HG02759 (cell line): ENCODE data around the gene PCDHB14.
"Not testable (repeated sequence)": the region's sequence is repeated elsewhere in the genome, so short reads cannot be mapped to it uniquely, and the experiment has no call there.

ENCODE experiments used
- ATAC-seq: cut with Tn5 transposase; IDR thresholded peaks from one replicate; pipeline ENCODE4 v1.9.1; 2021; ENCODE audit warnings: mild to moderate bottlenecking, moderate library complexity; ENCODE audit not compliant: unreplicated experiment

Gene PCDHB14

DNA sequence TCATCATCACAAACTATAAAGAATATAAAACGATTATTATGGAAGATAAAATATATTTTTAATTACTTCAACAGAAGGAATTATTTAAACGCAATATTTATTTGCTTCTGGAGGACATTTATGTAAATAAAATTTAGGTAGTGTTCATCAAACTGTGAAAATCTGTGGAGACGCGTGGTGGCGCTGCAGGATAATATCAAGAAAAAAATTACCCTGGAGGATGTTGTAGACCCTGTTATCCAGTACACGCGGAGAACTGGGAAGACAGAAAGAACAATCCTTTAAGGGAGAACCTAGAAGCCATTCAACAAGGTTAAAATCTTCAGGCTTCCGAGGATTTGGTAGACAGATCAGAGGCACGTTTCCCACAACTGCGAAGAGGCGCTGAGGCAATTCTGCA, 14.7 kb upstream of the PCDHB14 start, which contains the start of gene PCDHB12:
TSS of gene PCDHB12 (plus strand) at position 242 of the 400 bp plus-strand sequence. CDS start 189 bp downstream, outside the sequence.
- ATAC-seq, result no peak

DNA sequence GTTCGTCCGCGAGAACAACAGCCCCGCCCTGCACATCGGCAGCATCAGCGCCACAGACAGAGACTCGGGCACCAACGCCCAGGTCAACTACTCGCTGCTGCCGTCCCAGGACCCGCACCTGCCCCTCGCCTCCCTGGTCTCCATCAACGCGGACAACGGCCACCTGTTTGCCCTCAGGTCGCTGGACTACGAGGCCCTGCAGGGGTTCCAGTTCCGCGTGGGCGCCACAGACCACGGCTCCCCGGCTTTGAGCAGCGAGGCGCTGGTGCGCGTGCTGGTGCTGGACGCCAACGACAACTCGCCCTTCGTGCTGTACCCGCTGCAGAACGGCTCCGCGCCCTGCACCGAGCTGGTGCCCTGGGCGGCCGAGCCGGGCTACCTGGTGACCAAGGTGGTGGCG, 12.9 kb upstream of the PCDHB14 start:
- ATAC-seq, result not testable (repeated sequence)

DNA sequence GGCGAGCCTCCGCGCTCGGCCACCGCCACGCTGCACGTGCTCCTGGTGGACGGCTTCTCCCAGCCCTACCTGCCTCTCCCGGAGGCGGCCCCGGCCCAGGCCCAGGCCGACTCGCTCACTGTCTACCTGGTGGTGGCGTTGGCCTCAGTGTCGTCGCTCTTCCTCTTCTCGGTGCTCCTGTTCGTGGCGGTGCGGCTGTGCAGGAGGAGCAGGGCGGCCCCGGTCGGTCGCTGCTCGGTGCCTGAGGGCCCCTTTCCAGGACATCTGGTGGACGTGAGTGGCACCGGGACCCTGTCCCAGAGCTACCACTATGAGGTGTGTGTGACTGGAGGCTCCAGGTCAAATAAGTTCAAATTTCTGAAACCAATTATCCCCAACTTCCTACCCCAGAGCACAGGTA, 12.3 kb upstream of the PCDHB14 start:
- not testable (repeated sequence) for ATAC-seq

DNA sequence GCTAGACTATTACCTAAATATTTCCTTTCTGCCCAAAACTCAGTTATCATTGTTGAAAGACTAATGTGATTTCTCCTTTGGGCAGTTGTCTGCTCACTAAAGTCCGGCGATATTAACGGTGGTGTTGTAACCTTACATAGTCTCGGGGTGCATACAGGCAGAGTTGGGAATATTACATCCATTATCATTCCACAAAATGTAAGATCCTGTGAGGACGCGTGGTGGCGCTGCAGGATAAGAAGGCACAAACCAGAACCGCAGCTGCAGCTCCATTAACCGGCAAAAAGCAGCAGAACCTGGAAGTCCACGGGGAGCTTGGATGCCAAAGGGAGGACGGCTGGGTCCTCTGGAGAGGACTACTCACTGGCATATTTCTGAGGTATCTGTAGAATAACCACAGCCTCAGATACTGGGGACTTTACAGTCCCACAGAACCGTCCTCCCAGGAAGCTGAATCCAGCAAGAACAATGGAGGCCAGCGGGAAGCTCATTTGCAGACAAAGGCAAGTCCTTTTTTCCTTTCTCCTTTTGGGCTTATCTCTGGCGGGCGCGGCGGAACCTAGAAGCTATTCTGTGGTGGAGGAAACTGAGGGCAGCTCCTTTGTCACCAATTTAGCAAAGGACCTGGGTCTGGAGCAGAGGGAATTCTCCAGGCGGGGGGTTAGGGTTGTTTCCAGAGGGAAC, 9.3 kb upstream of the PCDHB14 start, which contains the start of gene PCDHB13:
TSS of gene PCDHB13 (plus strand) at position 264 of the 684 bp plus-strand sequence. CDS start at position 469, 205 bp downstream.
- ATAC-seq, result not testable (repeated sequence)

DNA sequence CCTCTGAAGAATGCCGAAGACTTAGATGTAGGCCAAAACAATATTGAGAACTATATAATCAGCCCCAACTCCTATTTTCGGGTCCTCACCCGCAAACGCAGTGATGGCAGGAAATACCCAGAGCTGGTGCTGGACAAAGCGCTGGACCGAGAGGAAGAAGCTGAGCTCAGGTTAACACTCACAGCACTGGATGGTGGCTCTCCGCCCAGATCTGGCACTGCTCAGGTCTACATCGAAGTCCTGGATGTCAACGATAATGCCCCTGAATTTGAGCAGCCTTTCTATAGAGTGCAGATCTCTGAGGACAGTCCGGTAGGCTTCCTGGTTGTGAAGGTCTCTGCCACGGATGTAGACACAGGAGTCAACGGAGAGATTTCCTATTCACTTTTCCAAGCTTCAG, 8.6 kb upstream of the PCDHB14 start:
- ATAC-seq, result not testable (repeated sequence)

DNA sequence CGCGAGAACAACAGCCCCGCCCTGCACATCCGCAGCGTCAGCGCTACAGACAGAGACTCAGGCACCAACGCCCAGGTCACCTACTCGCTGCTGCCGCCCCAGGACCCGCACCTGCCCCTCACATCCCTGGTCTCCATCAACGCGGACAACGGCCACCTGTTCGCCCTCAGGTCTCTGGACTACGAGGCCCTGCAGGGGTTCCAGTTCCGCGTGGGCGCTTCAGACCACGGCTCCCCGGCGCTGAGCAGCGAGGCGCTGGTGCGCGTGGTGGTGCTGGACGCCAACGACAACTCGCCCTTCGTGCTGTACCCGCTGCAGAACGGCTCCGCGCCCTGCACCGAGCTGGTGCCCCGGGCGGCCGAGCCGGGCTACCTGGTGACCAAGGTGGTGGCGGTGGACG, 7.6 kb upstream of the PCDHB14 start:
- not testable (repeated sequence) for ATAC-seq

DNA sequence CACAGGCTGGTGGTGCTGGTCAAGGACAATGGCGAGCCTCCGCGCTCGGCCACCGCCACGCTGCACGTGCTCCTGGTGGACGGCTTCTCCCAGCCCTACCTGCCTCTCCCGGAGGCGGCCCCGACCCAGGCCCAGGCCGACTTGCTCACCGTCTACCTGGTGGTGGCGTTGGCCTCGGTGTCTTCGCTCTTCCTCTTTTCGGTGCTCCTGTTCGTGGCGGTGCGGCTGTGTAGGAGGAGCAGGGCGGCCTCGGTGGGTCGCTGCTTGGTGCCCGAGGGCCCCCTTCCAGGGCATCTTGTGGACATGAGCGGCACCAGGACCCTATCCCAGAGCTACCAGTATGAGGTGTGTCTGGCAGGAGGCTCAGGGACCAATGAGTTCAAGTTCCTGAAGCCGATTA, 7.1 kb upstream of the PCDHB14 start:
- ATAC-seq, result not testable (repeated sequence)

DNA sequence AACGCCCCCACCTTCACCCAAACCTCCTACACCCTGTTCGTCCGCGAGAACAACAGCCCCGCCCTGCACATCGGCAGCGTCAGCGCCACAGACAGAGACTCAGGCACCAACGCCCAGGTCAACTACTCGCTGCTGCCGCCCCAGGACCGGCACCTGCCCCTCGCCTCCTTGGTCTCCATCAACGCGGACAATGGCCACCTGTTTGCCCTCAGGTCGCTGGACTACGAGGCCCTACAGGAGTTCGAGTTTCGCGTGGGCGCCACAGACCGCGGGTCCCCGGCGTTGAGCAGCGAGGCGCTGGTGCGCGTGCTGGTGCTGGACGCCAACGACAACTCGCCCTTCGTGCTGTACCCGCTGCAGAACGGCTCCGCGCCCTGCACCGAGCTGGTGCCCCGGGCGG, 1.7 kb downstream of the PCDHB14 start:
- not testable (repeated sequence) for ATAC-seq

DNA sequence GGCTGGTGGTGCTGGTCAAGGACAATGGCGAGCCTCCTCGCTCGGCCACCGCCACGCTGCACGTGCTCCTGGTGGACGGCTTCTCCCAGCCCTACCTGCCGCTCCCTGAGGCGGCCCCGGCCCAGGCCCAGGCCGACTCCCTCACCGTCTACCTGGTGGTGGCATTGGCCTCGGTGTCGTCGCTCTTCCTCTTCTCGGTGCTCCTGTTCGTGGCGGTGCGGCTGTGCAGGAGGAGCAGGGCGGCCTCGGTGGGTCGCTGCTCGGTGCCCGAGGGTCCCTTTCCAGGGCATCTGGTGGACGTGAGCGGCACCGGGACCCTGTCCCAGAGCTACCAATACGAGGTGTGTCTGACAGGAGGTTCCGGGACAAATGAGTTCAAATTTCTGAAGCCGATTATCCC, 2.3 kb downstream of the PCDHB14 start:
- not testable (repeated sequence) for ATAC-seq

DNA sequence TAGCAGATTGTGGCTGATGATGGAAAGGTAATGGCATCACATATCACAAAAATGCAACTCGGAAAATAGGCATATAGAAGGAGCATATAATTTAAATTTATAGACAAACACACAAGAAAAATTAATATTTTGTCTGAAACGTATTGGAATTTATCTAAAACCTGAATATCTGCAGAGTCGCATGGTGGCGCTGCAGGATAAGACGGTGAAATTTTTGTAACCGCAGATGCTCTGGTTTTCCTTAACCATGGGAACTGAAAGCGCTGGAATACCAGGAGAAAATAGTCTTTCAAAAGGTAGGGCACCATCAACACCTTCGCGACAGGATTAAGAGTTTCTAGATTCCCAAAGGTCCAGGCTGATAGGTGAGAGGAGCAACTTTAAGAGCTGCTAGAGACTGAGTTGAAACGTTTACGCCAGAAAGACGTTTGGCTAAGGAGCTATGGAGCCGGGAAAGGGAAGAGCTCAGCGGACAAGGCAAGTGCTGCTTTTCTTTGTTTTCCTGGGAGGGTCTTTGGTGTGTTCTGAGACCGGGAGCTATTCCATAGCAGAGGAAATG, 11.0 kb downstream of the PCDHB14 start:
- ATAC-seq, result no peak

DNA sequence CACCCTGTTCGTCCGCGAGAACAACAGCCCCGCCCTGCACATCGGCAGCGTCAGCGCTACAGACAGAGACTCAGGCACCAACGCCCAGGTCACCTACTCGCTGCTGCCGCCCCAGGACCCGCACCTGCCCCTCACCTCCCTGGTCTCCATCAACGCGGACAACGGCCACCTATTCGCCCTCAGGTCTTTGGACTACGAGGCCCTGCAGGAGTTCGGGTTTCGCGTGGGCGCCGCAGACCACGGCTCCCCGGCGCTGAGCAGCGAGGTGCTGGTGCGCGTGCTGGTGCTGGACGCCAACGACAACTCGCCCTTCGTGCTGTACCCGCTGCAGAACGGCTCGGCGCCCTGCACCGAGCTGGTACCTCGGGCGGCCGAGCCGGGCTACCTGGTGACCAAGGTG, 12.8 kb downstream of the PCDHB14 start:
- ATAC-seq, result not testable (repeated sequence)

DNA sequence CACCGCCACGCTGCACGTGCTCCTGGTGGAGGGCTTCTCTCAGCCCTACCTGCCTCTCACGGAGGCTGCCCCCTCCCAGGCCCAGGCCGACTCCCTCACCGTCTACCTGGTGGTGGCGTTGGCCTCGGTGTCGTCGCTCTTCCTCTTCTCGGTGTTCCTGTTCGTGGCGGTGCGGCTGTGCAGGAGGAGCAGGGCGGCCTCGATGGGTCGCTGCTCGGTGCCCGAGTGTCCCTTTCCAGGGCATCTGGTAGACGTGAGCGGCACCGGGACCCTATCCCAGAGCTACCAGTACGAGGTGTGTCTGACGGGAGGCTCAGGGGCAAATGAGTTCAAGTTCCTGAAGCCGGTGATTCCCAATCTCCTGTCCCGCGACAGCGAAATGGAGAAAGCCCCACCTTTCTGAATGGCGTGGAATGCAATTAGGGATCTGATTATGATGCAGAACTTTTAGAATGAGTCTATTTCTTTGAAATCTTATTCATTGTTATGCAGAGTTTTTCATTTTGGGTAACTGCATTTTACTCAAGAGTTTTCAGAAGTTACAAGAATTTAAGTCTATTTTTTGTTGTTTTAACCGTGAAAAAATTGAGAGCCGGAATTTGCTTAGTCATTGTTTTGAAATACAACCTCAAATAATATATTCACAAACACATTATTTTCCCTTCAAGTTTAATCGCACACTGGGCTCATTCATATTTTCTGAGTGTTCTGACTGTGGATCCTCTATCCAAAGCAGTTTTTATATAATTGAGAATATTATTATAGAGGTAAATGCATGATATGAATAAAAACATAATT, 13.6 kb downstream of the PCDHB14 start:
- ATAC-seq, result no peak

DNA sequence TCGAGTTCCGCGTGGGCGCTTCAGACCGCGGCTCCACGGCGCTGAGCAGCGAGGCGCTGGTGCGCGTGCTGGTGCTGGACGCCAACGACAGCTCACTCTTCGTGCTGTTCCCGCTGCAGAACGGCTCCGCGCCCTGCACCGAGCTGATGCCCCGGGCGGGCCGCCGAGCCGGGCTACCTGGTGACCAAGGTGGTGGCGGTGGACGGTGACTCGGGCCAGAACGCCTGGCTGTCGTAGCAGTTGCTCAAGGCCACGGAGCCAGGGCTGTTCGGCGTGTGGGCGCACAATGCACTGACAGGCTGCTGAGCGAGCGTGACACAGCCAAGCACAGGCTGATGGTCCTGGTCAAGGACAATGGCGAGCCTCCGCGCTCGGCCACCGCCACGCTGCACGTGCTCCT, 18.4 kb downstream of the PCDHB14 start:
- no peak for ATAC-seq

DNA sequence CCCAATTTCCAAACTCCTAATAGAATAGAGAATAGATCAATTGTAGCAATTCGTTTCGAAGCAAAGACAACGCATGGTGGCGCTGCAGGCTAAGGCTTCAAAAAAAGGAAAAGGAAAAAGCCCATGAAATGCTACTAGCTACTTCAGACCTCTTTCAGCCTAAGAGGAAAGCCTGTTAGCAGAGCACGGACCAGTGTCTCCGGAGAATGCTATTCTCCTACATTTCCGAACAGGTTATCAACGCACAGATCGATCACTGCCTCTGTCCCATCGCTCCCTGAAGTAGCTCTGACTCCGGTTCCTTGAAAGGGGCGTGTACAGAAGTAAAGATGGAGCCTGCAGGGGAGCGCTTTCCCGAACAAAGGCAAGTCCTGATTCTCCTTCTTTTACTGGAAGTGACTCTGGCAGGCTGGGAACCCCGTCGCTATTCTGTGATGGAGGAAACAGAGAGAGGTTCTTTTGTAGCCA, 22.1 kb downstream of the PCDHB14 start, which contains the start of gene PCDHB15:
TSS of gene PCDHB15 (plus strand) at position 146 of the 468 bp plus-strand sequence. CDS start at position 330, 184 bp downstream.
- no peak for ATAC-seq

DNA sequence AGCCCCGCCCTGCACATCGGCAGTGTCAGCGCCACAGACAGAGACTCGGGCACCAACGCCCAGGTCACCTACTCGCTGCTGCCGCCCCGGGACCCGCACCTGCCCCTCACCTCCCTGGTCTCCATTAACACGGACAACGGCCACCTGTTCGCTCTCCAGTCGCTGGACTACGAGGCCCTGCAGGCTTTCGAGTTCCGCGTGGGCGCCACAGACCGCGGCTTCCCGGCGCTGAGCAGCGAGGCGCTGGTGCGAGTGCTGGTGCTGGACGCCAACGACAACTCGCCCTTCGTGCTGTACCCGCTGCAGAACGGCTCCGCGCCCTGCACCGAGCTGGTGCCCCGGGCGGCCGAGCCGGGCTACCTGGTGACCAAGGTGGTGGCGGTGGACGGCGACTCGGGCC, 23.8 kb downstream of the PCDHB14 start:
- not testable (repeated sequence) for ATAC-seq

DNA sequence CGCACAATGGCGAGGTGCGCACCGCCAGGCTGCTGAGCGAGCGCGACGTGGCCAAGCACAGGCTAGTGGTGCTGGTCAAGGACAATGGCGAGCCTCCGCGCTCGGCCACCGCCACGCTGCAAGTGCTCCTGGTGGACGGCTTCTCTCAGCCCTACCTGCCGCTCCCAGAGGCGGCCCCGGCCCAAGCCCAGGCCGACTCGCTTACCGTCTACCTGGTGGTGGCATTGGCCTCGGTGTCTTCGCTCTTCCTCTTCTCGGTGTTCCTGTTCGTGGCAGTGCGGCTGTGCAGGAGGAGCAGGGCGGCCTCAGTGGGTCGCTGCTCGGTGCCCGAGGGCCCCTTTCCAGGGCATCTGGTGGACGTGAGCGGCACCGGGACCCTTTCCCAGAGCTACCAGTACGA, 24.3 kb downstream of the PCDHB14 start:
- not testable (repeated sequence) for ATAC-seq

DNA sequence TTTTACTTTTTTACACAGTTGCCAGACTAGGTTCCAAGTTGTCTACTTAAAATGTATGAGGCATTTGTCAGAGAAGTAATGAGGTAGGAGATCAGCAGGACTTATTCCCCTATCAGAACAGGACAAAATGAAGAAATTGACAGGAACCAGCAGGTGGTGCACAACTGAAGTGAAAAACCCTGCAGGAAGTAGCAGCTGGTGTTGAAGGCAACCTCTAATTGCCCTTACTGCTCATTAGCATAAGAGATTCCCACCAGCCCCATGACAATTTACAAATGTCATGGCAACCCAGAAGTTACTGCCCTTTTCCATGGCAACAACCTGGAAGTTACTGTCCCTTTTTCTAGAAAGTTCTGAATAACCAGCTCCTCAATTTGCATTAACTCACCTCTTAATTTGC, 27.4 kb downstream of the PCDHB14 start:
- no peak for ATAC-seq

DNA sequence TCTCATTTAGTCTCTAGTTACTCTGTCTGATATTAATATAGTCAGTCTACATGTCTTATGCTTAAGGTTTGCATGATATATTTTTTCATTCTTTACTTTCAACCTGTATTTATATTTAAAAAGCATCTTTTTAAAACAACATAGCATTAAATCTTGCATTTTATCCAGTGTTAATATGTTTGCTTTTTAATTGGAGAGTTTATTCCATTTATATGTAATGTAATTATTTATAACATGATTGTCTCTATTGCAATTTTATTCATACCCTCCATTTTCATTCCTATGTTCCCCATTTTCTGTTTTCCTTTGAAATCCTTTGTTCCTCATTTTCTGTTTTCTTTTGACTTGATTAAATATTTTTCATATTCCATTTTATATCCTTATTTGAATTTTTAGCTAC, 35.3 kb downstream of the PCDHB14 start:
- ATAC-seq, result no peak

DNA sequence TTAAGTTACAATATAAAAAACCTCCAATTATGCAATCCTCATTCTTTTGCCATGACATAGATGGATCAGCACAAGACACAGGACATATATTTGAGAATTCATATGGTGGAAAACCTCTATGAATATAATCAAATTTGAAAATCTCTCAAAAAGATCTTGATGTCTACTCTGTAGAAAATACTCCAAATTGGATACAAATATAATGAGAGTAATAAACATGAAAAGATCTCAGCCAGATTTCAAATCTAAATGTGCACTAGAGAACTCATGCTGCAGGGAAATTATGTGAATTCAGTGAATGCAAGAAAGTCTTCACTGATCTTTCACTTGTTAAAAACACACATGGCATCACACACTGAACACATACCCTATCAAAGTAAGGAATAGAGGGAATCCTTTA, 35.8 kb downstream of the PCDHB14 start:
- ATAC-seq, result no peak

DNA sequence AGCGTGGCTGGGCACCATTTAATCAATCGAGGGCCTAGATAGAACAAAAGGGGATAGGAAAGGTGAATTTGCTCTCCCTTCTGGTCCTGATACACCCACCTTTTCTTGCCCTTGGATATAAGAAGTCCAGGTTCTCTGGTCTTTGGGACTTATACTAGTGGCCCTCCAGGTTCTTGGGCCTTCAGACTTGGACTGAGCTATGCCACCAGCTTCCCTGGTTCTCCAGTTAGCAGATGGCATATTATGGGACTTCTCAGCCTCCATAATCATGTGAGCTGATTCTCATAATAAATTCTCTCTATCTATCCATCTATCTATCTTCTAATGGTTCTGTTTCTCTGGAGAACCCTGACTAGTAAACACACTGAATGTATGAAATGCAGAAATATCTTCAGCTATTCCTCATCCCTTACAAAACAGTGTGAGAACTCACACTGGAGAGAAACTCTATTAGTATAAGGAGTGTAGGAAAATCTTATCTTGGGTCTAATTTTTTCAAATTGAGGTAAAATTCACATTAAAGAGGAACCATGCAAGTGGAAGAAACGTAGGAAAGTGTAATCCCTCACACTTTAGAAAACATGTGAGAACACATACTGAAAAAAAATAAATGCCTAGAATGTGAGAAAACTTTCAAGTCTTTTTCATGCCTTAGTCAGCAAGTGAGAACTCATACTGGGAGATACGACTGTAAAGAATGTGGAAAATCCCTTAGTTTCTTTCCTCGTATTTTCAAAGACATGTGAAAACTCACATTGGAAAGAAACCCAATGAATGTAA, 37.5 kb downstream of the PCDHB14 start:
- no peak for ATAC-seq

DNA sequence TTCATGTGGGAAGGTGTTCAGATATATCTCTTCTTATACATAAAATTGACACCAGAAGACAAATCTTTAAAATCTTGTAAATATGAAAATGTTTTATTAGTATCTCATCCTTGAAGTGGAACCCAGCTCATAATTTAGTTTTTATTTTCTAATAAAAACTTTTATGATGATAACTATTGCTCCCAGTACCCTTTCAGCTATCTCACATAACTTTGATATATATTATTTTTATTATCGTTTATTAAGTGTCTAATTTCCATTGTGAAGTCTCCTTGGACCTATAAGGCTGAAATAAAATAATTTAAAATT, 38.0 kb downstream of the PCDHB14 start:
- no peak for ATAC-seq
